GM21423 (cell line): Measurements from ENCODE around the gene IL2RG.

ENCODE experiments used
- ATAC-seq: cut with Tn5 transposase; IDR thresholded peaks from one replicate; pipeline ENCODE4 v1.9.1; 2021; ENCODE audit warnings: mild to moderate bottlenecking, moderate library complexity; ENCODE audit not compliant: unreplicated experiment

The IL2RG gene

GRCh38 chrX:71081330-71082123 lies 29.9 kb downstream of the IL2RG start:
- no peak for ATAC-seq

- no peak for ATAC-seq
Observed at GRCh38 chrX:71070531-71070930, 40.8 kb downstream of the IL2RG start.

DNA sequence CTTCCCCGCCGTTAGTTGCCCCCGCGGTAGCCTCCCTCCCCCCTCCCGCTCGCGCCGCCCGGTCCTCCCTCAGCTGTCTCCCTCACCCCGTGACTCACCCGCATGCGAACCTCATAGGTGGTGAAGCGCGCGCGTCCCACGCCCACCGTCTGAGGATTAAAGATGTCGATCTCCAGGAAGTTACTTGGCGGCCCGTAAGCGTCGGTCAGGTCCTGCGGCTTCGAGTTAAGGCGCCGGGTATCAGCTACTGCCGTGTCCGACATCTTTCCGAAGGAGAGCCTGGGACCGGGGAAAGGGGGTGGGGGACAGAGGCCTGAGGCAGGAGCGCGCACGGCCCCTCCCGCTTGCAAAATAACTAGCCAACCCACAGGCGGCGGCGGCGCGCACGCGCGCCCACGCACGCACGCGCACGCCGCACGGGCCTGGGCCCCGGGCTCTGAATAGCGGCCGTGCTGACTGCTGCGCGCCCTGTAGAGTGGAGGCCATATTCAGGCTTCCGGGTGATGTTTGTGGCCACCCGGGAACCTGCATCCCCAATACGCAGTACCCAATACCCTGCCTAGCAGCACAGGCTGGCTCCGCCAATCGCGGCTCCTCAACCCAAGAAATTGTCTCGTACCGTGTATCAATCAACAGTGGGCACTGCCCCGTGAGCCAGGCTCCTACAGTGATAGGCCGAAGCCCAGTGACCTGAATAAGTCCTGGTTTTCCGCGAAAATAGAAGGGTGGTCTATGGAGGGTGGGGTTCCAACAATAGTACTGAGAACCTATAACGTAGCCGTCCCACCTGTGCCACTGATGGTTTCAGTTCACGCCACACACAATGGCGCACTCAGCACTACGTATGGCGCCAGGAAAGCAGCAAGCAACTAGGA lies 43.1 kb downstream of the IL2RG start, which contains the start of gene SNX12:
Gene SNX12 (minus strand): TSS at position 291 of the 875 bp plus-strand sequence. CDS start 28 bp downstream, at position 263.
- ATAC-seq: peak; percentile 95

DNA sequence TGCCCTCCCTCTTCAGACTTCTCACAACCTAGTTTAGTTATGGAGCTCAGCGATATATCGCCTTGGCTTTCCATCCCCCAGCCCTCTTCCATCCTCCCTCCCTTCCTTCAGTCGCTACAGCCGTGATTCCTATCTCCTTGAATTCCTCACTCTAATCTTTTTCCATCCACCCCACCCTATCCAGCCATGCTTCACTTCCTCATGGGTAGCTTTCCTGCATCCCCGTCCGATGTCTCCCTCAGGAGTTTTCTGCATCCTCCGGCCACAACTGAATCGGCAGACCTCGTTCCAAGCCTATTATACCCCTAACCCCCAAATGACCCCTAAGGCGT lies 43.7 kb downstream of the IL2RG start:
- peak; percentile 3 for ATAC-seq

- no peak for ATAC-seq
Observed at GRCh38 chrX:71067089-71067488, 44.3 kb downstream of the IL2RG start.

- ATAC-seq: no peak
Observed at GRCh38 chrX:71060127-71060526, 51.2 kb downstream of the IL2RG start.

DNA sequence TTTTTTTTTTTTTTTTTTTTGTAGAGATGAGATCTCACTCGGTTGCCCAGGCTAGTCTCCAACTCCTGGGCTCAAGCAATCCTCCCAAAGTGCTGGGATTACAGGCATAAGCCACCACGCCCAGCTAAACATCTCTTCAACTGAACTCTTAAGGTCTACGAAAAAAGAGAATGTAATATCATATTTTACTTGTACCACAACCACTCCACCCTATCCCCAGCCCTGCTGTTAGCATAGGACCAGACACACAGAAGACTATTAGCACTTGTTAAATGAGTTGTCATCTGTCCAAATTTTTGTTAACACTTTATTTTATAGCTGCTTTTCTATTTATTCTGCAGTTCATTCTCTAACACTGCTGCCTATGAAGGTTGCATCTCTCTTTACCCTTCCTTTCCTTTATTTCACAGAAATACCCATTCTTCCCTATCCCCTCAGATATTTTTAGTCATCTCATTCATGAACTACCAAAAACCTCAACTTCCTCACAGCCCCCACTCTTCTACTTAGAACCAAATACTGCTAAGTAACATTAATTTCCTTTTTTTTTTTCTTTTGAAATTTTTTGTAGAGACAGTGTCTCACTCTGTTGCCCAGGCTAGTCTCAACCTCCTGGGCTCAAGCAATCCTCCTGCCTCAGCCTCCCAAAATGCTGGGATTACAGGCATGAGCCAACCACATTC lies 53.4 kb downstream of the IL2RG start:
- no peak for ATAC-seq
